HG03558 (cell line): Measurements from ENCODE around the gene LYPD3.
"Not testable (repeated sequence)": the region's sequence is repeated elsewhere in the genome, so short reads cannot be mapped to it uniquely, and the experiment has no call there.

Experiments
- ATAC-seq: cut with Tn5 transposase; IDR thresholded peaks from one replicate; pipeline ENCODE4 v1.9.1; 2021; ENCODE audit warnings: moderate number of reproducible peaks; ENCODE audit not compliant: unreplicated experiment; ENCODE audit errors: extremely low read depth

LYPD3 gene

DNA sequence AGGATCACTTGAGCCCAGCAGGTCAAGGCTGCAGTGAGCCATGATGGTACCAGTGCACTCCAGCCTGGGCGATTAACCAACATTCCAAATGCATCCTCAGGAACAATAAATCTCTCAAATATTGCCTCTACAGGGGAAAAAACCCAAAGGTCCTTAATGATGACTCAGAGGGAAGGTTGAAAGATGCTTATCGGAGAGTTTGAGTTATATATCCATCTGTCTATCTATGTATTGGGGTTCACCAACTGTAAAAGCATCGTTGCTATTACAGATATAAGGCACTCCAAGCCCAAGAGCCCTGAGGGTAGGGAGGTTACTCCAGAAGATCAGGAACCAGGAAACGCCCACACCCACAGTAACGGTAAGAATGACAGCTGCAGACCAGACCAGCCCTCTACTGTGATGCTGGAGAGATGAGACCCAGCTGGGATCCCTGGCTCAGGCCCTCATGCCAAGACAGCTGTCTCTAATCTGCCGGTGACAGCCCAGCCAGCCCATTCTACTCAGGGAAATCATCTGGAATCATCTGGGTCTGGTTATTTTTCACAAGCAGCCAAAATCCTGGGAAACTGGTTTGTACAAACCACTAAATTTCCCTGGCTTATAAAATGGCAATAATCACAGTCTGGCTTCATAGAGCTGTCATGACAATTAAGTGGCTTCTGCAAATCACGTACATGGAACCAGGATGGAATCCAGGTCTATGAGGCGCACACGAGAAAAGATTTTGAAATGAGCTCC lies 26.9 kb downstream of the LYPD3 start:
- no peak for ATAC-seq

GRCh38 chr19:43437712-43438111 lies 27.7 kb downstream of the LYPD3 start:
- ATAC-seq: no peak

DNA sequence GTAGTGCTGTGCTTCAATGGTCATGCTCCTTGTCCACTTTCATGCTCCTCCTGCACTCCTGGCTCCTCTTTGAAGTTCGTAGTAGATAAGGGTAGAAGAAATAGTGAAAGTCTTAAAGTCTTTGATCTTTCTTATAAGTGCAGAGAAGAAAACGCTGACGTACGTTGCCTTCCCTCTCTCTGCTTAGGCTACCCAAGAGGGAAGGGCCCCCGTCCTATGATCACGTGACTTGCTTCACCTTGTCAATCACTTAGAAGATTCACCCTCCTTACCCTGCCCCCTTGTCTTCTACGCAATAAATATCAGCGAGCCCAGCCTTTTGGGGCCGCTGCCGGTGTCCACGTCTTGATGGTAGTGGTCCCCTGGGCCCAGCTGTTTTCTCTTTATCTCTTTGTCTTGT lies 28.1 kb downstream of the LYPD3 start:
- ATAC-seq: not testable (repeated sequence)

GRCh38 chr19:43435775-43436174 lies 29.6 kb downstream of the LYPD3 start:
- ATAC-seq: no peak

GRCh38 chr19:43433689-43434088 lies 31.7 kb downstream of the LYPD3 start:
- ATAC-seq: no peak

DNA sequence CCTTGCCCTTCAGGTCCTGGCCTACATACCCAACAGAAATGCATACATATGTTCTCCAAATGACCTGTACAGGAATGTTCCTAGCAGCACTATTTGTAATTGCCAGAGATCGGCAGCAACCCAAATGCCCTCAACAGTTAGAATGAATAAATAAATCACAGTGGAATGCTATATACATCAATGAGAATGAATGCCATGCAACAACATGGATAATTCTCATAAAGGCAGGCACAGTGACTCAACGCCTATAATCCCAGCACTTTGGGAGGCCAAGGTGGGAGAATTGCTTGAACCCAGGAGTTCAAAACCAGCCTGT lies 32.1 kb downstream of the LYPD3 start:
- ATAC-seq: no peak

DNA sequence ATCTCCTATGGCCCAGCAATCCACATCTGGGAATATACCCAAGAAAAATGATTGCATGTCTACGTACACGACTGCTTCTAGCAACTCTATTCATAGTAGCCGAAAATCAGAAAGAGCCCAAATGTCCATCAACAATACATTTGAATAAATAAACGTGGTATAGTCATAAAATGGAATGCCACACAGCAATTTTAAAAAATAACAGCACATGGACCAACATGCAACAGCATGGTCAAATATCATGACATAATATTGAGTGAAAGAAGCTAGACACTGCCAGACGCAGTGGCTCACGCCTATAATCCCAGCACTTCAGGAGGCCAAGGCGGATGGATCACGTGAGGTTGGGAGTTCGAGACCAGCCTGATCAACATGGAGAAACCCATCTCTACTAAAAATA lies 34.4 kb downstream of the LYPD3 start:
- no peak for ATAC-seq

GRCh38 chr19:43430142-43430710 lies 35.2 kb downstream of the LYPD3 start:
- ATAC-seq: no peak

- no peak for ATAC-seq
Measured at GRCh38 chr19:43429395-43429794, 36.0 kb downstream of the LYPD3 start.

DNA sequence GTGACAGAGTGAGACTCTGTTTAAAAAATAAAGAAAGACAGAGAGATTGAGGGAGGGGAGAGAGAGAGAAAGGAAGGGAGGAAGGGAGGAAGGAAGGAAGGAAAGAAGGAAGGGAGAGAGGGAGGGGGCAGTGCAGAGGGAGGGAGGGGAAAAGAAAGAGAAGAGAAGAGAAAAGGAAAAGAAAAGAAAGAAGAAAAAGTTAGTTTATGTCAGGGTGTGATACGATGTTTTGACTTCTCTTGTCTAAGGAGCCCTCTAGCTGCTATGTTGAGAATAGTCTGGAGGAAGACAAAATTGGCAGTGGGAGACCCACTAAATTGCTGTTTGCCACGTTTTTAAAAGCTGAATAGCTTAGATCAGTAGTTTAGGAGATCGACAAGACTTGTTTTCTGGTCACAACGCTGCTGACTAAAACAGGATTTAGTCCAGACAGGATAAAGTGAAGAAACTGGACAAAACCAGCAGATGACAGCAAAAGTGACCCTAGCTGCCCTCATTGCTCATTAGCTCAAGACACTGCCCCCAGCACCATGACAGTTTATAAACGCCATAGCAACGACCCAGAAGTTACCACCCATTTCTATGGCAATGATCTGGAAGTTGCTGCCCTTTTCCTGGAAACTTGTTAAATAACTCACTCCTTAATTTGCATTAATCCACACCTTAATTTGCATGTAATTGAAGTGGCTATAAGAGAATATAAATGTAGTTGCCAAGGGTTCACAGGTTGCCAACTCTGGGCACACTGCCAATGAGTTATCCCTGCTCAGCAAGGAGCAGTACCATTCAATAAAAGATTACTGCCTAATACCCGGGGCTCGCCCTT lies 39.6 kb downstream of the LYPD3 start:
- ATAC-seq: no peak

DNA sequence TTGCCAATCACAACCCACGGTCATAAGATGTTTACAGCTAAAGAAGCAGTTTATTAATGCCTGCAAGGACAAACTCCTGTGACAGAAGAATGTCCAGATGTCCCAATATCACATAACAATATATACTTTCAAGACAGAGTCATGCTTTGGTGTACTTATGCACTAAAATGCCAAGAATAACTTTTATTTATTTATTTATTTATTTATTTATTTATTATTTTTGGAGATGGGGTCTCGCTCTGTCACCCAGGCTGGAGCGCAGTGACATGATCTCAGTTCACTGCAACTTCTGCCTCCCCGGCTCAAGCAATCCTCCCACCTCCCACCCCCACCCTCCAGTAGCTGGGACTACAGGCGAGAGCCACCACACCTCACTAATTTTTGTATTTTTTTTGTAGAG lies 41.6 kb downstream of the LYPD3 start:
- no peak for ATAC-seq

- no peak for ATAC-seq
Measured at GRCh38 chr19:43422689-43423066, 42.7 kb downstream of the LYPD3 start.

DNA sequence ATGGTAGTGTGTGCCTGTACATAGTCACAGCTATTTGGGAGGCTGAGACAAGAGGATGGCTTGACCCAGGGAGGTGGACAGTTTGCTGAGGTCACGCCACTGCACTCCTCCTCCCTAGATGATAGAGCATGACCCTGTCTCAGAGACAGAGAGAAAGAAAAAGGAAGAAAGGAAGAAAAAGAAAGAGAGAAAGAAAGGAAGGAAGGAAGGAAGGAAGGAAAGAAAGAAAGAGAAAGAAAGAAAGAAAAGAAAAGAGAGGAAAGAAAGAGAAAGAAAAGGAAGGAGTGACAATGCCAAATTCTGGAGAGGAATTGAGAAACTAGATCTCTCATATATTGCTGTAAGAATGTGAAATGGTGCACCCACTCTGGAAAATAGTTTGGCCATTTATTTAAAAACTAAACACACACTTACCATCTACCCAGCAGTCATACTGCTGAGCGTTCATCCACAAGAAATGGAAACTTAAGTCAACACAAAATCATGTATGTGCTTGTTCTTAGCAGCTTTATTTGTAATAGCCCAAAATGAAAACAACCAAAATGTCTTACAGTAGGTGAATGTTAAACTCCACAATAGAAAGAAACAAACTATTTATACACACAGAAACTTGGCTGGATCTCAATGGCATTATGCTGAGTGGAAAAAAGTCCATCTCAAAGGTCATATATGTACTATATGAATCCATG lies 43.3 kb downstream of the LYPD3 start:
- ATAC-seq: no peak

GRCh38 chr19:43420954-43421353 lies 44.5 kb downstream of the LYPD3 start:
- no peak for ATAC-seq

DNA sequence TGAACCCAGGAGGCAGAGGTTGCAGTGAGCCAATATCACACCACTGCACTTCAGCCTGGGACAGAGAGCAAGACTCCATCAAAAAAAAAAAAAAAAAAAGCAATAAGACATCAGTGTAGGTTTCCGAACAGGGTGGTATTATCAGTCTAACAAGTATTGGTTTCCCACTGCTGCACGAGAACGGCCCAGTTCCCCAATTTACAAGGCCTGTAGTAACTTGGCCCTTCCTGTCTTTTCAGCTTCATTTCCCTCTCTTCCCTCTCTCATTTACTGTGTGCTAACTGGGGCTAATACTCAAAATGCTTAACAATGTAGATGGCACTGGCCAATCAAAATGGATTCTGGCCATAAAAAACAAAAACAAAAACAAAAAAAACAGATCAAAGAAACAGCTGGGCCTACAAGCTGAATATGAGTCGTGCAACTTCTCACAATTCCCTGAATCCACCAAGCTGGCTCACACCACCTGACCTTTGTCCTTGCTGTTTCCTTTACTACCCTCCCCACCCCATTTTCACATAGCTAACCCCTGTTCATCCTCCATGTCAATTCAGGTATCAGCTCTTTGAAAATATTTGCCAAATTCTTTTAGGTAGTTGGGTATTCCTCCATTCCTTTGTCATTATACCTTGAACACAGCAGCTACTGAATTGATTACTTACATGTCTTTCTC lies 48.3 kb downstream of the LYPD3 start:
- ATAC-seq: no peak

DNA sequence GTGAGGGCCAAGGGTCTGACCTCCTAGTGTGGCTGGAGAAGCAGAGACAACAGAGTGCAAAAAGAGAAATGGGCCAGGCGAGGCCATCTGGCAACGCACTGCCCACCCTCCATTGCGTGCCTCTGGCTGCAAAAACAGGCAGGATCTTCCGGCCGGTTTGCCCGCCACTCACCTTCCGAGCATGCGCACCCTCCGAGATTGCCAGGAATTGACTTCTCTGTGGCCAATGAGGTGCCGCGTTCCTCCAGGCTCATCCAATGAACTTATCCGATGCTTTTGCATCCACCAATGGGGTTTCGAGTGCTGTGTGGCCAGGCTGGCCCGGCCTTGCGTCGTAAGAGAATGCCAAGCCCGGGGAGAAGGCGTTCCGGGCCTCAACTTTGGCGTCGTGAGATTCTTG lies 50.9 kb downstream of the LYPD3 start, which contains the start of gene TEX101:
TEX101 (plus strand) TSS at position 337 of the 400 bp plus-strand sequence. CDS start 1,030 bp downstream, outside the sequence.
- ATAC-seq: no peak

DNA sequence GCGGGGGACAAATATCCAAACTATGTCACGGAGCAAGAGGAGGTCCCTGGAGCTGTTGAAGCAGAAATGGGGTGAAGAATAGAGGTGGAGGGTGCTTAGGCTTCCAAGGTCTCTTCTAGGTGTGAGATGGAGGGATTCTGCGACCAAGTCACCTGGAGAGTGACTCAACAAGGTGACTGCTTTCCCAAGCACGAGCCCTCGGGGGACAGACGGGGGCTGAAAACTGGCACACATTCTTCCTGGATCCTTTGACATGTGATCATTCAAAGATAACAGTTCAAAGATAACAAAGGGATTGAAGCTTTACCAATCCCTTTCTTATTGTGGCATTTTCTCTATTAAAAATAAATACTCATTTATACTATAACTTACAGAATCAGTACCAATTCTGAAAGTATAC lies 53.0 kb downstream of the LYPD3 start:
- no peak for ATAC-seq
